ENCODE data around the gene JAK2. TPM values are rescaled to one million over a fixed set of nuclear protein-coding genes. Genes with fewer than 3 reads are reported as not detected.

JAK2 gene
- total and polyA plus RNA-seq, 4 donors = 17.7 to 144 (median 48.4) TPM

GRCh38 chr9:4985386-4986266, 554 bp downstream of the JAK2 start:
- Histone ChIP-seq H3K4me1 (ENCODE audit: control insufficient read depth in 1 of 2, insufficient read depth in 2 of 2, low read length in 2 of 2) (peaks cover 0 to under 1% of the 10 kb centered on the region in 2 donors), H3K4me3 (ENCODE audit: low read length in 2 of 2) (peak overlapping the region; percentile 77 to 98), H3K27me3 (ENCODE audit: control insufficient read depth in 1 of 2, insufficient read depth in 2 of 2, low read length in 1 of 2) (no peaks in the 10 kb centered on the region), H3K27ac (ENCODE audit: low read depth in 1 of 2, low read length in 2 of 2) (peak overlapping the region; percentile 71 to 90), H3K36me3 (ENCODE audit: control insufficient read depth in 1 of 2, insufficient read depth in 2 of 2, low read length in 1 of 2) (no peaks in the 10 kb centered on the region), H3K9me3 (ENCODE audit: control insufficient read depth, low read length) (no peaks in the 10 kb centered on the region)
- DNase-seq = peak; percentile 59 to 71
- ATAC-seq (ENCODE audit: low FRiP score) = no peak
- 0 to 1% methylated on average over 41 to 42 of the region's 42 CpGs for WGBS, 2 donors
- intact Hi-C loops (cut with DNase I) = loop anchor here (2.0 to 5.0 kb wide), 4 partner anchors 43 to 223 kb away; partner anchors contain the start of gene RCL1 (in 1 of the 2)

GRCh38 chr9:4986296-4986695, 1.2 kb downstream of the JAK2 start:
- Histone ChIP-seq H3K36me3 (ENCODE audit: control insufficient read depth in 1 of 2, insufficient read depth in 2 of 2, low read length in 1 of 2) (no peaks in the 10 kb centered on the region), H3K4me1 (ENCODE audit: control insufficient read depth in 1 of 2, insufficient read depth in 2 of 2, low read length in 2 of 2) (no peaks in the 10 kb centered on the region), H3K9me3 (ENCODE audit: control insufficient read depth, low read length) (no peaks in the 10 kb centered on the region), H3K27ac (ENCODE audit: low read depth in 1 of 2, low read length in 2 of 2) (no peak overlapping the region), H3K4me3 (ENCODE audit: low read length in 2 of 2) (peak overlapping the region; percentile 77 to 98), H3K27me3 (ENCODE audit: control insufficient read depth in 1 of 2, insufficient read depth in 2 of 2, low read length in 1 of 2) (no peaks in the 10 kb centered on the region)
- 0 to 1% methylated on average over 3 of the region's 3 CpGs for WGBS, 2 donors
- no peak for ATAC-seq (ENCODE audit: low FRiP score)
- DNase-seq = no peak
- intact Hi-C loops (cut with DNase I) = loop anchor here (2.0 to 5.0 kb wide), 4 partner anchors 44 to 223 kb away; partner anchors contain the start of gene RCL1 (in 1 of the 2)

- Histone ChIP-seq H3K27ac (ENCODE audit: low read depth in 1 of 2, low read length in 2 of 2) (no peak overlapping the region), H3K9me3 (ENCODE audit: control insufficient read depth, low read length) (no peaks in the 10 kb centered on the region), H3K4me1 (ENCODE audit: control insufficient read depth in 1 of 2, insufficient read depth in 2 of 2, low read length in 2 of 2) (no peaks in the 10 kb centered on the region), H3K36me3 (ENCODE audit: control insufficient read depth in 1 of 2, insufficient read depth in 2 of 2, low read length in 1 of 2) (no peaks in the 10 kb centered on the region), H3K4me3 (ENCODE audit: low read length in 2 of 2) (peak overlapping the region; percentile 77 to 98), H3K27me3 (ENCODE audit: control insufficient read depth in 1 of 2, insufficient read depth in 2 of 2, low read length in 1 of 2) (no peaks in the 10 kb centered on the region)
- intact Hi-C loops (cut with DNase I) = loop anchor here (2.0 to 5.0 kb wide), 4 partner anchors 44 to 224 kb away; partner anchors contain the start of gene RCL1 (in 1 of the 2)
- no peak for ATAC-seq (ENCODE audit: low FRiP score)
- WGBS, 2 donors = 31 to 43% methylated on average over 4 of the region's 4 CpGs
- no peak for DNase-seq
Observed at GRCh38 chr9:4986783-4987182, 1.7 kb downstream of the JAK2 start.

- Histone ChIP-seq H3K27me3 (ENCODE audit: control insufficient read depth in 1 of 2, insufficient read depth in 2 of 2, low read length in 1 of 2) (no peaks in the 10 kb centered on the region), H3K9me3 (ENCODE audit: control insufficient read depth, low read length) (peaks cover 5% of the 10 kb centered on the region), H3K36me3 (ENCODE audit: control insufficient read depth in 1 of 2, insufficient read depth in 2 of 2, low read length in 1 of 2) (peaks cover 0 to 8% of the 10 kb centered on the region in 2 donors), H3K4me3 (ENCODE audit: low read length in 2 of 2) (peak overlapping the region; percentile 52 to 66), H3K27ac (ENCODE audit: low read depth in 1 of 2, low read length in 2 of 2) (peak overlapping the region; percentile 37 to 55), H3K4me1 (ENCODE audit: control insufficient read depth in 1 of 2, insufficient read depth in 2 of 2, low read length in 2 of 2) (no peaks in the 10 kb centered on the region)
- 10 to 11% methylated on average over 2 of the region's 2 CpGs for WGBS, 2 donors
- DNase-seq (no peak), ATAC-seq (ENCODE audit: low FRiP score) (no peak)
- intact Hi-C loops (cut with DNase I) = loop anchor here (1.0 to 5.0 kb wide), 5 partner anchors 46 to 228 kb away; partner anchors contain the start of gene RCL1 (in 1 of the 2)
Observed at GRCh38 chr9:4987961-4988421, 2.9 kb downstream of the JAK2 start.

- DNase-seq = no peak
- Histone ChIP-seq H3K27me3 (ENCODE audit: control insufficient read depth in 1 of 2, insufficient read depth in 2 of 2, low read length in 1 of 2) (no peaks in the 10 kb centered on the region), H3K9me3 (ENCODE audit: control insufficient read depth, low read length) (peaks cover 5% of the 10 kb centered on the region), H3K27ac (ENCODE audit: low read depth in 1 of 2, low read length in 2 of 2) (peak overlapping the region in 1 of 2 donors; percentile 25), H3K4me1 (ENCODE audit: control insufficient read depth in 1 of 2, insufficient read depth in 2 of 2, low read length in 2 of 2) (peaks cover 0 to 3% of the 10 kb centered on the region in 2 donors), H3K4me3 (ENCODE audit: low read length in 2 of 2) (no peak overlapping the region), H3K36me3 (ENCODE audit: control insufficient read depth in 1 of 2, insufficient read depth in 2 of 2, low read length in 1 of 2) (peaks cover 5 to 8% of the 10 kb centered on the region in 2 donors)
- ATAC-seq (ENCODE audit: low FRiP score) = no peak
- intact Hi-C loops (cut with DNase I) = no loop called here
- 94 to 97% methylated on average over 1 of the region's 1 CpG for WGBS, 2 donors
Observed at GRCh38 chr9:4992872-4993271, 7.8 kb downstream of the JAK2 start.

GRCh38 chr9:4994166-4994890, 9.3 kb downstream of the JAK2 start:
- DNase-seq = no peak
- Histone ChIP-seq H3K4me3 (ENCODE audit: low read length in 2 of 2) (no peak overlapping the region), H3K9me3 (ENCODE audit: control insufficient read depth, low read length) (peaks cover 5% of the 10 kb centered on the region), H3K27me3 (ENCODE audit: control insufficient read depth in 1 of 2, insufficient read depth in 2 of 2, low read length in 1 of 2) (no peaks in the 10 kb centered on the region), H3K4me1 (ENCODE audit: control insufficient read depth in 1 of 2, insufficient read depth in 2 of 2, low read length in 2 of 2) (peaks cover 0 to 3% of the 10 kb centered on the region in 2 donors), H3K27ac (ENCODE audit: low read depth in 1 of 2, low read length in 2 of 2) (no peak overlapping the region), H3K36me3 (ENCODE audit: control insufficient read depth in 1 of 2, insufficient read depth in 2 of 2, low read length in 1 of 2) (peaks cover 5 to 8% of the 10 kb centered on the region in 2 donors)
- intact Hi-C loops (cut with DNase I) = no loop called here
- WGBS, 2 donors = 30 to 39% methylated on average over 4 of the region's 4 CpGs
- no peak for ATAC-seq (ENCODE audit: low FRiP score)

GRCh38 chr9:4997196-4997595, 12.1 kb downstream of the JAK2 start:
- H3K27ac ChIP-seq (ENCODE audit: low read depth in 1 of 2, low read length in 2 of 2) = peak overlapping the region in 1 of 2 donors; percentile 50
- H3K4me3 ChIP-seq (ENCODE audit: low read length in 2 of 2) = no peak overlapping the region
- intact Hi-C loops (cut with DNase I) = no loop called here
- no peak for DNase-seq
- peaks cover 3% of the 10 kb centered on the region for H3K9me3 ChIP-seq (ENCODE audit: control insufficient read depth, low read length)
- peaks cover 0 to 3% of the 10 kb centered on the region in 2 donors for H3K4me1 ChIP-seq (ENCODE audit: control insufficient read depth in 1 of 2, insufficient read depth in 2 of 2, low read length in 2 of 2)
- WGBS, 2 donors = 66 to 89% methylated on average over 3 of the region's 3 CpGs
- peaks cover 4 to 5% of the 10 kb centered on the region in 2 donors for H3K36me3 ChIP-seq (ENCODE audit: control insufficient read depth in 1 of 2, insufficient read depth in 2 of 2, low read length in 1 of 2)
- ATAC-seq (ENCODE audit: low FRiP score) = no peak
- no peaks in the 10 kb centered on the region for H3K27me3 ChIP-seq (ENCODE audit: control insufficient read depth in 1 of 2, insufficient read depth in 2 of 2, low read length in 1 of 2)

GRCh38 chr9:4997631-4998030, 12.6 kb downstream of the JAK2 start:
- no peak overlapping the region for H3K27ac ChIP-seq (ENCODE audit: low read depth in 1 of 2, low read length in 2 of 2)
- DNase-seq (no peak), ATAC-seq (ENCODE audit: low FRiP score) (no peak)
- peaks cover 0 to 3% of the 10 kb centered on the region in 2 donors for H3K4me1 ChIP-seq (ENCODE audit: control insufficient read depth in 1 of 2, insufficient read depth in 2 of 2, low read length in 2 of 2)
- peaks cover 1% of the 10 kb centered on the region for H3K9me3 ChIP-seq (ENCODE audit: control insufficient read depth, low read length)
- peaks cover 1 to 5% of the 10 kb centered on the region in 2 donors for H3K36me3 ChIP-seq (ENCODE audit: control insufficient read depth in 1 of 2, insufficient read depth in 2 of 2, low read length in 1 of 2)
- H3K4me3 ChIP-seq (ENCODE audit: low read length in 2 of 2) = no peak overlapping the region
- no peaks in the 10 kb centered on the region for H3K27me3 ChIP-seq (ENCODE audit: control insufficient read depth in 1 of 2, insufficient read depth in 2 of 2, low read length in 1 of 2)
- intact Hi-C loops (cut with DNase I) = no loop called here

Data from aorta (tissue), 5 donors.